ENCODE data around the gene NFKBIE. TPM values are rescaled to one million over a fixed set of nuclear protein-coding genes. Genes with fewer than 3 reads are reported as not detected.
A peak's percentile ranks its signal among the peaks of the same experiment; 100 is the strongest.

The NFKBIE gene
- total and polyA plus RNA-seq, 2 of the 13 experiments (the other 11 are each of a cell fraction or from before 2014, with no cell fraction given): 6.7 to 14.5 TPM

GRCh38 chr6:44219053-44219814, 46.1 kb downstream of the NFKBIE start (continued):
- TF ChIP-seq THAP7 (CRISPR knock-in tag; IDR thresholded peaks at IDR 0.05) (peak; percentile 66; the same call in 1 of the 2 replicates), ATM (IDR thresholded peaks at IDR 0.05; ENCODE audit: borderline replicate concordance) (no peak), LBX2 (CRISPR knock-in tag; IDR thresholded peaks at IDR 0.05; ENCODE audit: borderline replicate concordance) (no peak), ZNF33A (CRISPR knock-in tag; IDR thresholded peaks at IDR 0.05; ENCODE audit: borderline replicate concordance) (no peak), ZNF142 (CRISPR knock-in tag; IDR thresholded peaks at IDR 0.05) (peak; percentile 79), PATZ1 (CRISPR knock-in tag; IDR thresholded peaks at IDR 0.05) (peak; percentile 77), HOXD1 (CRISPR knock-in tag; IDR thresholded peaks at IDR 0.05) (peak; percentile 50; the same call in 1 of the 2 replicates), GPBP1L1 (CRISPR knock-in tag; IDR thresholded peaks at IDR 0.05) (no peak), ZBTB3 (CRISPR knock-in tag; IDR thresholded peaks at IDR 0.05; ENCODE audit: borderline replicate concordance, low read depth) (no peak), CREM (IDR thresholded peaks at IDR 0.05) (no peak), CREM (CRISPR knock-in tag; IDR thresholded peaks at IDR 0.05) (no peak), PHF21A (CRISPR knock-in tag; IDR thresholded peaks at IDR 0.05) (peak; percentile 88), DBP (CRISPR knock-in tag; IDR thresholded peaks at IDR 0.05; ENCODE audit: not compliant biosample characterization) (peak; percentile 64), CC2D1A (CRISPR knock-in tag; IDR thresholded peaks at IDR 0.05) (0 out of 2 replicates have a peak, but pooled peaks have one; percentile 71), SIN3B (IDR thresholded peaks at IDR 0.05; ENCODE audit: low read length) (no peak), SP5 (CRISPR knock-in tag; IDR thresholded peaks at IDR 0.05; ENCODE audit: borderline replicate concordance, low read depth) (peak; percentile 76), ZNF841 (CRISPR knock-in tag; IDR thresholded peaks at IDR 0.05; ENCODE audit: borderline replicate concordance) (no peak)

Data from HepG2 (cell line).